ENCODE data around the gene PSMG1. TPM values are rescaled to one million over a fixed set of nuclear protein-coding genes. Genes with fewer than 3 reads are reported as not detected.

The PSMG1 gene
- total and polyA plus RNA-seq, 2 experiments from 2014 or later, result 43.3 to 81.4 TPM

DNA sequence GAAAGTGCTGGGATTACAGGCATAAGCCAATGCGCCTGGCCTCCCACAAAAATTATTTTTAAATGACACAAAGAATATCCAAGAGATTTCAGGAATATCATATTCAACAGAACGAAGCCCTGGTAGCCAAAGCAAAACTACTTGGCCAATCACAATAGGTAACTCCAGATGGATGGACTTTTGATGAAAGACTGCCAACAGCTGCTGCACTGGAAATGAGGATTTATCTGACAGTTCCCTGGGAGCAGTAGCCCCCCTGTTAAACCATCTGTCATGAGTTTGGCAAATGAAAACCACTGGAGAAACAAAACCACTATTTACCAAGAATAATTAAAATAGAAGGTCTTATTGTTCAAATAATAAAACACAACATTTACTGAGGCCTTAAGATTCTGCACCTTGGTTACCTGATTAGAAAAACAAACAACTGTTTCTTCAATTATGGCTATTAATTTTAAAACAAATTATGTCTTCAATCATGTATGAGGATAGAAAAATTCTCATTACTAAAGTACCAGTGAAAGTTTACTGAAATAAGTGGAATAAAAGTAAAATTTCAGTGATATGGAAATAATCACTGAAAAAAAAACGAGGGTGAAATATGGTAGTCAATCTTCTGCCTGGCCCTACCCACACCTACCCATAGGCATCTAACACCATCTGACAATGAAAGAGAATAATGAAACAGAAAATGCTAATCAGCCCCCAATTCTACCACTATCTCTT, 34.3 kb upstream of the PSMG1 start:
- WGBS (ENCODE audit: low lambda C conversion rate, missing lambda C conversion rate), result 91% methylated on average over 3 of the region's 3 CpGs
- no peak for TF ChIP-seq EZH2 (IDR thresholded peaks at IDR 0.05; ENCODE audit: borderline replicate concordance)
- TF ChIP-seq, protein P1, sequence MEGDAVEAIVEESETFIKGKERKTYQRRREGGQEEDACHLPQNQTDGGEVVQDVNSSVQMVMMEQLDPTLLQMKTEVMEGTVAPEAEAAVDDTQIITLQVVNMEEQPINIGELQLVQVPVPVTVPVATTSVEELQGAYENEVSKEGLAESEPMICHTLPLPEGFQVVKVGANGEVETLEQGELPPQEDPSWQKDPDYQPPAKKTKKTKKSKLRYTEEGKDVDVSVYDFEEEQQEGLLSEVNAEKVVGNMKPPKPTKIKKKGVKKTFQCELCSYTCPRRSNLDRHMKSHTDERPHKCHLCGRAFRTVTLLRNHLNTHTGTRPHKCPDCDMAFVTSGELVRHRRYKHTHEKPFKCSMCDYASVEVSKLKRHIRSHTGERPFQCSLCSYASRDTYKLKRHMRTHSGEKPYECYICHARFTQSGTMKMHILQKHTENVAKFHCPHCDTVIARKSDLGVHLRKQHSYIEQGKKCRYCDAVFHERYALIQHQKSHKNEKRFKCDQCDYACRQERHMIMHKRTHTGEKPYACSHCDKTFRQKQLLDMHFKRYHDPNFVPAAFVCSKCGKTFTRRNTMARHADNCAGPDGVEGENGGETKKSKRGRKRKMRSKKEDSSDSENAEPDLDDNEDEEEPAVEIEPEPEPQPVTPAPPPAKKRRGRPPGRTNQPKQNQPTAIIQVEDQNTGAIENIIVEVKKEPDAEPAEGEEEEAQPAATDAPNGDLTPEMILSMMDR (IDR thresholded peaks at IDR 0.05; ENCODE audit: poor library complexity), result no peak
- TF ChIP-seq EZH2phosphoT487 (IDR thresholded peaks at IDR 0.05; ENCODE audit: low read depth, severe bottlenecking, unreplicated experiment), result no peak
- no peaks in the 10 kb centered on the region for H3K36me3 ChIP-seq (replicated peaks; ENCODE audit: insufficient read depth, low read depth)

DNA sequence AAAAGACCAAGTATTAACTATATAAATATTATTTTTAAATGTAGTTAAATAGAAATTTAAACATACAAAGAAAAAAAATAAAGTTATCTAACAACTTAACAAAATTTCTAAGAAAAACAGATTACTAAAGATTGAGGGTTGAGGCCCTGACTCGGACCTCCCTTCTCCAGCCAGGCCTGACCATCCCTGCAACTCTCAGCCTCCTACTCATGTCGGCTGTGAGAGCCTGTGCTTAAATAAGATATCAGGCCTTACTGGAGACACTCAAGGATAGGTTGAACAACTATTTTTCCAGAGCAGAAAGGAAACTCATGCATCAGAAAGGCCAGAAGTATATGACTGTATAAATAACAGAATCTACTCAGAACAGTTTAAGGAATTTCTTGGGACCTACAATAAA, 33.0 kb upstream of the PSMG1 start:
- Histone ChIP-seq H3K9me2 (replicated peaks; ENCODE audit: insufficient read depth) (no peaks in the 10 kb centered on the region), H3K4me1 (ENCODE audit: insufficient read depth) (no peaks in the 10 kb centered on the region), H3K36me3 (replicated peaks; ENCODE audit: insufficient read depth, low read depth) (no peaks in the 10 kb centered on the region), H2AFZ (no peak overlapping the region), H3K9me3 (ENCODE audit: low read depth) (no peaks in the 10 kb centered on the region), H3K79me2 (no peaks in the 10 kb centered on the region), H4K20me1 (ENCODE audit: insufficient read depth, poor library complexity, severe bottlenecking) (no peaks in the 10 kb centered on the region), H3K4me2 (no peak overlapping the region), H3K27me3 (no peaks in the 10 kb centered on the region), H3K4me3 (no peak overlapping the region), H3K27ac (no peak overlapping the region)
- no peak for DNase-seq (ENCODE audit: low spot score)
- TF ChIP-seq EZH2 (IDR thresholded peaks at IDR 0.05; ENCODE audit: borderline replicate concordance) (no peak), EZH2phosphoT487 (IDR thresholded peaks at IDR 0.05; ENCODE audit: low read depth, severe bottlenecking, unreplicated experiment) (no peak)
- TF ChIP-seq, protein P1 (IDR thresholded peaks at IDR 0.05; ENCODE audit: poor library complexity), result no peak
- 91% methylated on average over 2 of the region's 2 CpGs for WGBS (ENCODE audit: low lambda C conversion rate, missing lambda C conversion rate)

More for the DNA sequence above, 34.3 kb upstream of the PSMG1 start:
- H3K4me3 ChIP-seq, result no peak overlapping the region
- no peak for DNase-seq (ENCODE audit: low spot score)
- H3K79me2 ChIP-seq, result no peaks in the 10 kb centered on the region
- H3K9me2 ChIP-seq (replicated peaks; ENCODE audit: insufficient read depth), result no peaks in the 10 kb centered on the region
- H3K27me3 ChIP-seq, result no peaks in the 10 kb centered on the region
- H3K4me2 ChIP-seq, result no peak overlapping the region
- H3K4me1 ChIP-seq (ENCODE audit: insufficient read depth), result no peaks in the 10 kb centered on the region
- no peaks in the 10 kb centered on the region for H3K9me3 ChIP-seq (ENCODE audit: low read depth)
- H4K20me1 ChIP-seq (ENCODE audit: insufficient read depth, poor library complexity, severe bottlenecking), result no peaks in the 10 kb centered on the region
- H2AFZ ChIP-seq, result no peak overlapping the region
- H3K27ac ChIP-seq, result no peak overlapping the region

DNA sequence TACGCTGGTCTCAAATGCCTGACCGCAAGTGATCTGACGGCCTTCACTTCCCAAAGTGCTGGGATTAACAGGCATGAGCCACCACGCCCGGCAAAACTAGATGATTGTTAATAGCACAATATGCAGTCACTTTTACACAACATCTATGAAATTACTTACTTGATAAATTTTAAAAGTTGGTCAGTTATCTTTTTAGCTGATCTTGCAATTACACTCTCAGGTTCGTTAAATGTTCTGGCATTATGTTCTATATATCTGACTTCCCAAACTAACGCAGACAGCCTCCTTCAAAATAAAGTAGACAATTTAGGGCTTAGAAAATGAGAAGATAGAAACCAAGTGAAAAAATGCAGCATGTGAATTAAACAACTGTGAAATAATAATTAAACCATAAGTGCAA, 31.8 kb upstream of the PSMG1 start:
- 98% methylated on average over 7 of the region's 7 CpGs for WGBS (ENCODE audit: low lambda C conversion rate, missing lambda C conversion rate)
- no peak for TF ChIP-seq EZH2phosphoT487 (IDR thresholded peaks at IDR 0.05; ENCODE audit: low read depth, severe bottlenecking, unreplicated experiment)
- TF ChIP-seq EZH2 (IDR thresholded peaks at IDR 0.05; ENCODE audit: borderline replicate concordance), result no peak
- TF ChIP-seq, protein P1 (IDR thresholded peaks at IDR 0.05; ENCODE audit: poor library complexity), result no peak
- Histone ChIP-seq H3K4me2 (no peak overlapping the region), H3K9me3 (ENCODE audit: low read depth) (no peaks in the 10 kb centered on the region), H3K36me3 (replicated peaks; ENCODE audit: insufficient read depth, low read depth) (no peaks in the 10 kb centered on the region), H2AFZ (no peak overlapping the region), H3K9me2 (replicated peaks; ENCODE audit: insufficient read depth) (no peaks in the 10 kb centered on the region), H4K20me1 (ENCODE audit: insufficient read depth, poor library complexity, severe bottlenecking) (no peaks in the 10 kb centered on the region), H3K4me1 (ENCODE audit: insufficient read depth) (no peaks in the 10 kb centered on the region), H3K79me2 (no peaks in the 10 kb centered on the region), H3K27ac (no peak overlapping the region), H3K27me3 (no peaks in the 10 kb centered on the region), H3K4me3 (no peak overlapping the region)
- no peak for DNase-seq (ENCODE audit: low spot score)

All from hepatocyte (in vitro differentiated cells).